Stimulated activated CD4-positive, alpha-beta T cell treated with anti-CD3 and anti-CD28 coated beads, Interleukin-1b, Interleukin-23, amount 100 ng/mL, for 48 hours (primary cell): ENCODE data around the gene ITIH5.

Experiments
- DNase-seq: peaks from one replicate; pipeline ENCODE4 v3.0.0-alpha.2; 2020

Gene ITIH5

DNA sequence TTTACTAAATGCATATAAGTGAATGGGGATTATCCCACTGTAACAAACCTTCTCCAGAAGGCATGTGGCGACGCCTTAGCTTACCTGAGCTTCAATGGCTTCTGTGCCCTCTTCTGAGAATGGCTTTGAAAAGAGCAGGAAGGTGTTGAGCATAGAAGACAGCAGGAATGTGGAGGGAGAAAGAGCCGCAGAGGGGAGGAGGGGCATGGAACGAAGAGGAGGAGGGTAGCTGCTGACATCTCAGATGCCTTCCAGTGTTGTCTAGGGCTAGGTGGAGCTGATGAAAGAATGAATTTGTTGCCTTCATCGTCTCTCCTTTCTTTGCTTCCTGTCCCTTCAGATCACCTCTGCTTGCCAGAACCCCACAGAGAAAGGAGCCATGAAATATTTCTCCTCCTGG is 86.2 kb downstream of the ITIH5 start:
- DNase-seq = no peak

DNA sequence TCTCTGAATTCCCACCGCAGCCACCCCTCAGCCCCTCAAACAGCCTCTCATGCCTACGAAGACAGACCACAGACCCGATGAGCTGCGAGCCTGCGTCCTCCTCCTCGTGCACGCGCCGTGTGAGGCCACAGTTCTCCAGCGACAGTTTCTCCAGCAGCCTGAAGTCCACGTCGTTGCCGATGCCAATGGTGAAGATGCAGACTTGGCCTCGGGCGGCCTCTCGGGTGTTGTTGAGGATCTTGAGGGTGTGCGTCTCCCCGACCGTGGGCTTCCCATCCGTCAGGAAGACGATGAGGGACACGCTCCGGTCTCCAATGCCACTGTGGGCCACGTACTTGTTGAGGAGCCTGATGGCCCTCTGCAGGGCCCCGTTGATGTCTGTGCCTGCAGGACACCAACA is 87.1 kb downstream of the ITIH5 start:
- no peak for DNase-seq

DNA sequence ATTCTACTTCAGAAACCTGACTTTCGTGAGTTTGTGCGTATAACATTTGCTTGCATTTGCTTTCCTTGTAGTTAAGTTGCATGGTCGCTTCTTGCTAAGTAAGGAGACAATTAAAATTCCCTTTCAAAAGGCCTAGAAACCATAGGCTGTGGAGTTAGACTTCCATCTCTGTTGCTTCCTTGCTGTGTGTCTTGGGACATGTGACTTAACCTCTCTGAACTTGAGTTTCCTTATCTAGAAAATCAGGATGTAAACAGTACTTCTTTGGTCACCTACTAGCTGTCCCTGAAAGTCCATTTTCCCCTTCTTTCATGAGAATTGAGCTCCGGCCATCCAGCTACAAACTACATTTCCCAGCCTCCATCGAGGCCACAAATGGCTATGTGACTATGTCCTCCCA is 89.2 kb downstream of the ITIH5 start:
- DNase-seq = no peak

DNA sequence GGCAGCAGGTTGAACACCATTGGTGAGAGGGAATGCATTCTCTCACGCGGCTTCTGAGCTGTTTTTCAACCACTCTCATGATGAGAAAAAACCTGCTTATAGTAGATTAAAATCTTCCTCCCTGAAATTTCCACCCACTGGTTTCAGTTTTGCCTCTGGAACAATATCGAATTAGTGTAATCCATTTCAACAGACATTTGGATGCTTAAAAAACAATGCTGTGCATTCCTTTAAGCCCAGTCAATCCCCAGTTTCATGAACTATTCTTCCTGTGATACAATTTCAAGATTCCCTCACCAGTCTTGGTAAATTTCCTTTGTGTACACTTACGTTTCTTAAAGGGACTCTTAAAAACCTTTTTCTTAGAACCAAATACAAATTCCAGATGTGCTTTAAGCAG is 89.6 kb downstream of the ITIH5 start:
- no peak for DNase-seq

DNA sequence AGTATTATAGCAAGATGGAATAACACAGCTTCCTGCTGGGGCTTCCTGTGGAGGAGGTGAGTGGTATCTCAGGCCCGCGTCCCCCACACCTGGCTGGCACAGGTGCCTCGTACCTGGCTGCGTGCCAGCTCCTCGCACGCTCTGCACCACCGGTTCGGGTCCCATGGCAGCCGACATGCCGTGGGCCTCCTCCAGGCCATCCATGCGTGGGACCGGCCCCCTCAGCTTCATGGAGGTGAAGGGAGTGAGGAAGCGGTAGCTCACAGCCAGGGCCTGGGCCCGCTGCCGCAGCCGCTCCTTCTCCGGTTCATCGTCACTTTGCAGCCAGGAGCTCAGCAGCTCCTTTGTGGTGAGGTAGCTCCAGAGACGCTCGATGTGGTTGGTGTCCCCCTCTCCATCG is 90.4 kb downstream of the ITIH5 start:
- DNase-seq = no peak

DNA sequence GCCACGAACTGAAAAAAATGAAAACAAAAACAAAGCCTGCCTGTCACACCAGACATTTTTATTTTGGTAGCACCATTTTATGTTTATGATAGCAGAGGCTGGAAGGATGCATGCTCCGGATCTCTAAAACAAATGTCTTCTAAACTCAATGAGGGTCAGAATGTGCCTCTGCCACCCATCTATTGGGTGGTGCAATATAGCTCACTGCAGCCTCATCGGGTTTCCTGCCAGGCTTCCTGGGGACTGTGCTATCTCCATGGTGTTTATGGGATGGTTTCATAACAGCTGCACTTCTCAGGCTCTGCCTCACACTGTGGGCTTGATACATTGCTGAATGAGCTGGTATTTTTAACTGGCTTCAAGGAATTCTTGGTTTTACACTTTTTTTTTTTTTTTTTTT is 94.4 kb downstream of the ITIH5 start:
- DNase-seq = no peak

DNA sequence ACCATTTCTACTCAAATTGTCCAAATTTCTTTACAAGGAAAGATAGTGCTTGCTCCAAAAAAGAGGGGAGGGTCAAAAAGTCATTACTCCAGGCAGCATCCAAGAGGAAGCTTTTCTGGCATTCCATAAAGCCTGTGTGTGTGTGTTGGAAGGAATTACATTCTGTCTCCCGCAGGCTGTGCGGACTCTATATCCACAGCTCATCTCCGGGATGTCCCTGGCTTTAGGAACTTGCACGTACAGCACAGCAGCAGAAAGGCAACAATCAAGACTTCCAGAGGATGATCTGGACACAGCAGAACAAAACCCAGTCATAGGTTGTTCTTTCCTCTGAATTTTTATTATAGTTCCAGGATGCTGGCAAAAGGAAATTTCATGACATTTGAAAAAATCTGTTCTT is 94.8 kb downstream of the ITIH5 start:
- no peak for DNase-seq

DNA sequence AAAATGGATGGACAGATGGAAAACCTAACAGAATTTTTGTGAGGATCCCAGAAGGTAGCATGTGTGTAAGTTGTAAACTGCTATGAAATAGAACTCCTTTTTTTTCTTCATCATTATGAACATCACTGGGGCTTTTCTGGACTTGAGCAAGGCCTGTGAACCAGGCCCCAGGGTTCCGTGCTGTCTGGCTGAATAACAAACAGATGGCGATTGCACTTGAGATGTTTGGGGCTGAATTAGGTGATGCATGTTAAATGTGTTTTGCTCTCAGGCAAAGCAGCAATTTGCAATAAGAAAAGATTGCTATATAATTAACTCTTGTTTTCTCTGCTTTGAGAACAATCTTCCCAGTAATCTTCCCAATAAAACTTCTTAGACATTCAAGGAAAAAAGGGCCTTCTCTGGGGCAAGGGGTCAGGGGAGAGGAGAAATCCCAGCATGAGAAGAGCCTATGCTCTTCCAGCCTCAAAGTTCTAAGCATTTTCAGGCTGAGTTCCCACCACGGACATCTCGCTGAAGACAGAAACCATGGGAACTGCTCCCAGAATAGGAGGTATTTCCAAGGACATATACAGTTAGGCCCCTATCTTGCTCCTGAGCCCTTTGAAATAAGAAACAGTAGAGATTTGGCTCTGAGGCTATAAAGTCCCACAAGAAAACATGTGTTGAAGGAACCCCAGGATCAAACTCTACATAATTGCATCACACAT is 98.7 kb downstream of the ITIH5 start:
- no peak for DNase-seq

DNA sequence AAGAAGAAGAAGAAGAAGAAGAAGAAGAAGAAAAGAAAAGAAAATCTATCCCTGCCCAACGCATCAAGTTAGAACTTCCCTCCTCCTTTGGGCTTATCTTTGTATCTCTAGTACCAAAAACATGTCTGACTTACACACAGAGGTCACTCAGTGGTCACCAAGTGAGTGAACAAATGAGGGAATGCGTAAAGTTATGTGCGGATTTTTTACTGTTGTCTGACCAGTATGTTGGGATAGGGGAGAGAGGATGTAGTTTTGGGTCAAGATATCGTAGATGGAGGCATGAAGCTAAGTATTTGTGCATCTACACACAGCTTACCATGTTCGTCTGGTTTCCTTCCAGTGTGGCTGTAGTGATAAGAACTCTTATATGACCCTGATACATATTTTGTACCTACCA is 99.9 kb downstream of the ITIH5 start:
- DNase-seq = no peak

DNA sequence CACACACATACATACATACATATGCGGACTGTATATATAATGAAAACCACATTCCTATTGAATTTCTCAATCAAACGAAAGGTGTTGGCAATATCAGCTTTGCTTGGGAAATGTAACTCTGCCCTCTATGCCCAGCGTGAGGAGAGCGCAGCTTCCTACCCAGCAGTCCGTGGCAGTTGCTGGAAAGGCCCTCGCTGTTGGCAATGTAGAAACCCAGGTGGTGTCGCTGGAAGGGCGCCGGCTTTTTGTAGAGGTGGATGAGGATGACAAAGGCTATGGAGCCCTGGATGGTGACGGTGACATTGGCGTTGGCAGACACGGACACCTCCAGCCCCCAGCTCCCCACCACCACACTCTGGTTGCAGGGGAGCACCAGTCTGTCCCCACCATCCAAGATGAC is 100.9 kb downstream of the ITIH5 start:
- DNase-seq = no peak

DNA sequence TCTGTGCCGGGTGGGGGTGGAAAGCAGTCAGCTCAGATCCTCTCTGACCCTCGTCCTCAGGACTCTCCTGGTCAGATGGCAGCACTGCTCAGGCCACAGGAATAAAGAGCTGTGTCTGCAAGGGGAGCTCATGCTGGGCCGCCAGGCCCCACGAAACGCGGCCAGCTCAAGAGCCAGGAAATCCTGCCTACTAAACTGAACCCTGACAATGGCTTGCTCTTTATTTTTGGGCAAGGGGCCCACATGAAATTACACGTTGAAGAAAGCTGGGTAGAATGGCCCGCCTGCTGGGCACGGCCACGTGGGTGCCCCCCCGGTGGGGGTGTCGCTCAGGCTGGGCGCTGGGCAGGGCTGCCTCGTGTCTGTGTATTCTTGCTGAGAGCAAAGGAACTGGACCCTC is 103.0 kb downstream of the ITIH5 start:
- no peak for DNase-seq

DNA sequence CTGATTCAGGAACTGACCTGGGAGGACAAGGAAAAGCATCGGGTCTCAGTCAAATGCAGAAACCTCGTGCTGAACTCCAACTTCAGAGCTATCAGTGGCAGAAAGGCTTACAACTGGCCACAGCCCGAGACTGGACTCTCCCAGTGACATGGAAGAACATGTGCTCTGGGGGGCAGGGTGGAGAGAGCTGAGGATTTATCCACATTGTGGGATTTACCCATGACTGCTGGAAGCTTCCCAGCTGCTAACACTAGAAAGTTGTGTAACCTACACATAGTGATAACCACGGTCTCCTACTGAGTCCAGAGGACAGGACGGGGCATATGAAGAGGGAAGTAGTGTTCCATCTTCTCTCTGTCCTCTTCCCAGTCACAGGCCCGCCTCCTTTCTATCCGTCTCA is 103.4 kb downstream of the ITIH5 start:
- no peak for DNase-seq

DNA sequence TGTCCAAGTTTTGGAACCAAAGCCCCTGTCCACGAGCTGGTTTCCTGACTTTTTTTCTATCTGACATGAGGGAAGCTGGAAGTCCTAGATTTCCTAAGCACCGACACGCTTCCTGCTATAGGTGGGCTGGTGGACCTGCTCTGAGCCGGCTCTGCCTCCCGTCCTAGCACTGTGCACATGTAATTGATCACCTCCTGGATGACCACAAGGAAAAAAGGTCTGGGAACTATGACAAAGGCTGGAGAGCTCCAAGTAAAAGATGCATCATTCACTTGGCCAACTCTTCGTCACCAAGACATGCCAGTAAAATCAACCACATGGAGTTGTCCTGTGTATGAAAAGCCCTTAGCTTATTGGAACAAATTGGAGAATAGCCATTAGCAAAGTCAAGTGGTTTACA is 104.8 kb downstream of the ITIH5 start:
- no peak for DNase-seq

DNA sequence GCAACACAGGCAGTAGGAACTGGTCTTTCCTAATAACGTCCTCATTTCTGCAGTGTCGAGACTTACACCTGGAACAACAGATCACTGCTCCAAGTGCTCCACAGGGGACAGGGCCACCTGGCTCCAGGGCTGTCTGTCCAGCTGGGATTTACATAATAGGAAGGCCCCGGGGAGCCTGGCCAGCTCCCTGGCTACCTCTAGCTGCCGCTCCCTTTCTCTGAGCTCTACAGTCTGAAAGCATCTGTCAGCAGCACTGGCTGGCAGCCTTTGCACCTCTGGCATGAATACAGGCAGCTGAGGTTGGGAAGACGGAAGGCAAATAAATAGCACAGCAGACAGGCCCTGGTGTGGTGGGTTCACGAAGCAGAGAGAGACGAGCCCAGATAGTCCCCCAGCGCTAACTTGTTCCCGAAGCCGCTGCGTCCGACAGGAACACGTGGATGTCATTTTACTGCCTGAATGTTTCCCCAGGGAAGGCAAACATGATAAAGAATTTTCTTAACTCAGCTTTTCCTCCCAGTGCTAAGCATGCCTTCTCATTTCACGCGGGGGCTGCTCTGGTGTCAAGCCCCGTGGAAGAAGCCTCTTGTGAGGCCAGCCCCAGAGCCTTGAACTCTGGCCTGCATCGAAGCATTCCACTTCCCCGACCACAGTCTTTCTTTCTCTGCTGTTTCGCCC is 105.4 kb downstream of the ITIH5 start:
- DNase-seq = no peak

DNA sequence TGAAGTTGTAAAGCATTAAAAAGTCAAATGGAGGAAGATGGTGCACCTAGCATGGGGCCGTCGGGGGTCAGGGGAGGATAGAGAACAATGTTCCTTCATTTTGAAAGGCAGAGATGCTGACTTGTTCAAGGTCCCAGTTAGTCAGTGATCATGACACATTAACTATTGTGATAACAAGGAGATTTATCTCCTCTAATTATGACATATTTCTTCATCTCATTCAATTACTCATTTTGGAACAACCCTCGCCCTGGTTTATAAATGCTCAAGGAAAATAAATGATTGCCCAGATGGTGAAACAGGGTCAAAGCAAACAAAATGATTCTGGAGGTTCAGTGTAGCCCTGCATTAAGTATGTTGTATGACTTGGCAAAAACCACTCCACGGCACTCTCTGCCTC is 106.2 kb downstream of the ITIH5 start:
- DNase-seq = no peak

DNA sequence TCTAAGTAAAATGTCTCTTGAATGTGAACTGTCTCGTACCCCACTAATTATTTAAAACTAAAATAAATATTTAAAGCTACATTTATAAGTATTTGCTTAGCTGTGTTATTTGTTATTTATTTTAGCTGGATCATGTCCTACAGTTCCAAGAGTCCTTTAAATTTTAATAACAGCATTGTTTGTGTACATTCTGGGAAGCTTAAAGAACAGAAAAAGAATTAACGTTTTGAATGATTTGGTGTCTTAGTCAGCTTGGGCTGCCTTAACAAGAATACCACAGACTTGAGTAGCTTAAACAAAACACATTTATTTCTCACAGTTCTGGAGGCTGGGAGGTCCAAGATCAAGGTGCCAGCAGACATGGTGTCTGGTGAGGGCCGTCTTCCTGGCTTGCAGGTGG is 107.4 kb downstream of the ITIH5 start:
- DNase-seq = no peak

DNA sequence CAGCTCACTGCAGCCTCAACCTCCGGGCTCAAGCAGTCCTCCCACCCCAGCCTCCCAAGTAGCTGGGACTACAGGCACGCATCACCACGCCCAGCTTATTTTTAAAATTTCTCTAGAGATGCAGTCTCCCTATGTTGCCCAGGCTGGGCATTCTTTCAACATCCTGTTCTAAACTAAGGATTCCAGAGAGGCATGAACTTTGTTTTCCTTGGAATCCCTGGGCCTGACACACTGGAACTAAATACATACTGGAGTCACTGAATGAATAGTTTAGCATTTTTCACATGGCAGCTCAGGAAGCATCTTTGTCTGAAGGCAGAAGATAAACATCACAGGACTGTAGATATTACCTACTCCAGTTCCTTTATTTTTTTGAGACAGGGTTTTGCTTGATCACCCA is 108.7 kb downstream of the ITIH5 start:
- DNase-seq = no peak

DNA sequence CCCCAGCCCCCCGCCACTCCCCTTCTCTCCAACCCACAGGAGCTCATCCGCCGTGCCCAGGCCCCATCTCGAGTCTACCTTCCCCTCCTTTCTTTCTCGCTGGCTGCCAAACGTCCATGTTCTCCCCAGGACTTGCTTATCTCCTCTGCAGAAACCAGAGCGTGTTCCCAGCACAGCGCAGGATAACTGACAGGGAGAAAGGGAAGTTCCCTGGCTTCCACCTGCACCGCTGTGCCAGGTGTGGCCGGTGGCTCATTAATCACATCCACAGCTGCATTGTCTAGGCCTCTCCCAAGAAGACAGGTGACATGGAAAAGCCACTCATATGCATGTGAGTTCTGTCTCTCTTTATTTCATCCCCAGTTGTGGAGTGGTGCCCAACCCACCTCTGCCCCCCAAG is 113.2 kb downstream of the ITIH5 start:
- DNase-seq = no peak

DNA sequence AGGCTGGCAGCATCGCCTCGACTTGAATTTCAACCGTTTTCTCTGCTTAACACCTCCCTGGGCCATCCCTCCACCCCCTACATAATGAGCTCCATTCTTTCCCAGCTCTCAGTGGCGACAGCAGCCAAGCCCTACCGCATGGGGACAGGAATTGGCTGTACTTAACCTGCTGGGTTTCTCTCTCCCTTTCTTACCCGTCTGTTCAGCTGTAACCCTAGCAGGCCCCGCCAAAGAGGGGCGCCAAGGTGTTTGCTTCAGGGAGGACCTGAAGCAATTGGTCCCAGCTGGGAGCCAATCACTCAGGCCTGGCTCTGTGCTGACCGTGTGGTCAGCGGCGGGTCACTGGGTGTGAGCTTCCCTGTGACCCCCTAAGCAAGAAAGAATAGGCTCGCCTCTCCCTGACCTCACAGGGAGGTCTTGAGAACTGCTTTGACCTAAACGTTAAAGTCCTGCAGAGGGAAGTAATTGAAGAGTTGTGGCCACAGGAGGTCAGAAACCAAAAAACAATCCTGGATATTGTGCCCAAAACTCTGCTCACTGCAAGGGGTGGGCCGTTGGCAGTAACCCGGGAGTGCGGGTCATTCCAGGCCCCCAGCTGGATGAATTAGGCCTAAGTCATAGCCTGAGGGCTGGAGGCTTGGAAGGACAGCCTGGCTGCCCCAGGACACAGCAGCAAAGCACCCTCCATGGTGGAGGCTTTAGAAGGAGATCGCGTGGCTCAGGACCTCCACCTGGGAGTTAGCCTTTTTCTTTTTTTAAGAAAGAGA is 114.6 kb downstream of the ITIH5 start:
- DNase-seq = no peak

DNA sequence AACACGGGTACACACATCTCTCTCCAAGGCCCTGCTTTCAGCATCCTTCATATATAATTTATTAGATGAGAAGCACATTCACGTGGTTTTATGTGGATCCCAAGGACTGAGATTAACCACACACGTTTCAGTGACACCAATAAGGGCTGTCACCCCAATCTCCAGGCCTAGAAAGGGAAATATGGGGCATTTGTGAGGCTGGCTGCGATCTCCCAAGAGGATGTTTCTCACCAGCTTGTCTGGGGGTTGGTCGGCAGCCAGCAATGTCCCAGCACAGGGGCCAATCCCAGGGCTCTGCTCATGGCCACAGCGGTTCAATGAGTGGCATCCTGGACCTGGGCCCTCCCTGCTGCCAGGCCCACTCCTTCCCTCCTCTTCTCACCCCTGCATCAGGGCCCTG is 115.5 kb downstream of the ITIH5 start:
- no peak for DNase-seq

DNA sequence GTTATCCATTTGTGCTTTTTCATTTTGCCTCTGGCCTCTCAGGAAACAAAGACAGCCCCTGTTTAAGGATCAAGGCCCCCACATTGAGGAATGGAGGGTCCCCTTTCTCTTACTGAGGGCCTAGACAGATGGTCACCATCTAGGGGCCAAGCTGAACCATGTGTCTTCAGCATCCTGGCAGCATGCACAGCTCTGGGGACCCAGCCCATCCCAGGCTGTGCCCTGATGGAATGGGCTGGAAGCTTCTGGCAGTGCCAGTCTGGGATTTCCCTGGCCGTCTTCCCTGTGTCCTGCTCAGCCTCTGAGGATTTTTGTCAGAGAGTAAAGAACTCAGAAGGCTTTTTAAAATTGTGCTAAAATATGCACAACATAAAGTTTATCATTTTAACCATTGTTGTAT is 116.8 kb downstream of the ITIH5 start:
- DNase-seq = no peak

DNA sequence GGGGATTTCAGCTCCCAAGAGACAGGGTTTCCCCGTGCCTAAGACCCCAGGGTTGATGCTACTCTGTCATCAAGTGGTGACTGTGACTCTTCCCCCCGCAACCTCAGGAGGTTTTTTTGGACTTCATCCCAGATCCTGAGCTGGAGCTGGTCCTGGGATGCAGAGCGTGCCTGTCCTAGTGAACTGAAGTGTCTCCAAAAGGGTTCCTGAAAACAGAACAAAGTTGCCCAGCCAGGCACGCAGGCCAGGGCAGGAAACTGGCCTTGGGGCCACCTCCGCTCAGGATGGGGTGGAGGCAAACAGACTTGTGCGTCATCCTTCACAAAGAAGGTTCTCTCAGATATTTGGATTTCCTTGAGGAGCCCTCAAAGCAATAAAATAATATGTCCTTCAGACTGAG is 118.9 kb downstream of the ITIH5 start:
- no peak for DNase-seq

DNA sequence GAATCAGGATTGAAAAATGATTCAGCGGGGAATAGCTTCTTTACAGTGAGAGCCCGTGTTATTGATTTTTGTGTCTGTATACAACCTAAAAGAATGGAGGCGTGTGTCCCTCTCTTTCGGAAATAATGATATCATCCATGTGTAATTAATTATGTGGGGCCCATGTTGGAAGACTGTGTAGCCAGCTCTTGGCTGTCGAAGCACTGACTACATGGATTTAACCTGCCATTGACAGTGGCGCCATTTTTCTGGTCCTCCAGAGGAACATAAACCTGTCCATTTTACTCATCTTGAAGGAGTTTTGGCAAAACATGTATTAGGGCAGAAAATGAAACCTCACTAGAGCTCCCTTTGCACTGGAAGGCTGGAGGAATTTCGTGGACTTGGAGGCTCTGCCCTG is 119.6 kb downstream of the ITIH5 start:
- DNase-seq = no peak

DNA sequence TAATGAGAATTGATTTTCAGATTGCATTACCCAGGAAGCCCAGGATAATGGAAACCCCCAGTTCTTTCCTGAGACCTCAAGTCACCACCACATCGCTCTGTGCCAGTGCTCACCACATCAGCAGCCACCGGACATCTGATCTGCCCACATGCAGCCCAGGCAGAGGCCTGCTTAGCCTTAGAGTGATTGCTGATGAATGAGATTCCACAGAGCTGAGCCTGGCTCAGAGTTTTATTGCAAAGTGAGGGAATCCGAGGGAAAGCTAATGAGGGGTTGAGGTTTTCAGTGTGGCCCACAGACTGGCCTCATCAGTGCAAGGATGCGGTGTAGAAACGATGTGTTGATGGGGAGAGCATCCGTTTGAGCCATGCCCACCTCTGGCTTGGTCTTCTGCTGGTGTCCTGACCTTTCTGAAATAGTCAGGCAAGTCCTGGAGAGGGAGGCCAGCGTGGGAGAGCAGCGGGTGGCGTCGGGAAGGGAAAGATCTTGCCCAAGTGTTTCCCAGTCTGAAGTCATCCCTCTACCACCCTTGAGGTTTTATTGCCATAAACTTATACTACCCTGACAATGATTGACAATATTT is 120.3 kb downstream of the ITIH5 start:
- DNase-seq = no peak
